Fibroblast of skin of scalp (primary cell): Measurements from ENCODE around the gene STOM.

Source experiments
- DNase-seq: peaks from one replicate; pipeline ENCODE4 v3.0.0-alpha.2; 2013

The STOM gene

DNA sequence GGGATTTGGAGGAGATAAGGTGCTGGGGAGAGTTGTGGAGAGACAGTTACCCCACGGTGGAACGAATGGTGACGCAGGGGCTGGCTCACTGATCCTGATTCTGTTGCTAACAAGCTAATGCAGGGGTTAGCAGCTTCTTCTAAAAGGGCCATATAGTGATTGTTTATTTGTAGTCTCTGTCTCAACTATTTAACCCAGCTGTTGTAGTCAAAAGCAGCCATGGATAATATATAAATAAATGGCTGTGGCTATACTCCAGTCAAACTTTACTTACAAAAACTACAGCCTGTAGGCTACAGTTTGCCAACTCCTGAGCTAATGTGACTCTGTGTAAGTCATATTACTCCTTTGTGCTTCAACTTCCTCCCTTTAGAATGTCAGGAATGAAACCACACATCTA, 21.8 kb downstream of the STOM start:
- no peak for DNase-seq

DNA sequence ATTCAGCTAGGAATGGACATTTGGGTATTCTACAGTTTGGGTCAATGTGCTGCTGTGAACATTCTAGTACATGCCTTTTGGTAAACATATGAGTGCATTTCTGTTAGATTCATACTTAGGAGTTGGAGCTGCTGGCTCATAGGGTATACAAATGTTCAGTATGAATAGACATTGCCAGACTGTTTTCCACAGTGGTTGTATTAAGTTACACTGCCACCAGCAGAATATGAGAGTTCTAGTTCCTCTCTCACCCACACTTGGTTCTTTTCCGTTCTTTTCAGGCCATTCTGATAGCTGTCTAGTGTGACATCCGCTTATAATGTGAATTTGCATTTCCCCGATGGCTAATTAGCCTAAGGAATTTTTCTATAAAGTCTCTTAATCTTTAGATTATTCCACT, 25.0 kb downstream of the STOM start:
- no peak for DNase-seq

DNA sequence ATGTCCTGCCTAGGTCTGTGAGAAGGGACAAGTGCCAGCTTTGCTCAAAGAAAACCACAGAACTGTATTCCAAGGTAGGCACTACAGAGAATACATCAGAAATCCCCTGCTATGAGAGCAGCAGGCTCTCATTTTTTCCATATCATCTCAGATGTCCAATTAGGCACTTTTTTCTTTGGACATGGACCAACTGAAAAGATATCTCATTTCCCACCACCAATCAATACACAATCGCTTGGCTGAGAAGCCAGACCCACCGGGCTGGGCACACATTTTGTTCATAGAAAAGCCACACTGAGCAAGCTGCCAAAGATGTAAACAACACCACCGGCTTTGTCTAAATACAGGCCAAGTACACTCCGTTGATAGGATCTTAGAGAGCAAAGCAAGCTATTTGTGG, 25.9 kb downstream of the STOM start:
- no peak for DNase-seq

DNA sequence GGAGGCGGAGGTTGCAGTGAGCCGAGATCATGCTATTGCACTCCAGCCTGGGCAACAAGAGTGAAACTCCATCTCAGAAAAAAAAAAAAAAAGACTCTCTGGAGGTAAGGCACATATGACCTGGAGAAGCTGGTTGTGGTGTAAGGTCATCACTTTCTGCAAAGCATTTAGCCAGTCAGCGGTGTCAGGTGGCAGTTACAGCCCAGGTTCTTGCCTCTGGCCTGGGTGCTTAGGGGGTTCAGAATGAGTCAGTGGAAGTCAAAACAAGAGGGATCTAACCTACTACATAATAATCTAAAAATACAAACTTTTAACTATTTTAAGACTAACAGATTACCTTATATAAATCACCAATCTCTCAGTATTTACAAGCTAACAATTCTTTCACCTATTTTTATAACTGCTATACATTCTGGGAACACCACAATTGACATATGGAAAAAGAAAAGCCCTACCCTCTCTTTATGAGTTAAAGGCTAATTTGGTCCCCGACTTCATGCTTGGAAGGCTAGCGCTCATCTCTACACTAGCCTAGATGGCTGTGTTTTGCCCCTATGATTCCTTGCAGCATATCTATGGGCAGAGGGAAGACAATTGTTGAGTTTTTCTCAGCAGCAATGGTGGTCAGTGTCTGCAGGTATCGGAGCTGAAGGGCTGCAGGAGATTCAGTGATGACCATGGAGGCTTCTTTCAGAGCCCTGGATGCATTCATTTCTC, 29.2 kb downstream of the STOM start:
- no peak for DNase-seq

DNA sequence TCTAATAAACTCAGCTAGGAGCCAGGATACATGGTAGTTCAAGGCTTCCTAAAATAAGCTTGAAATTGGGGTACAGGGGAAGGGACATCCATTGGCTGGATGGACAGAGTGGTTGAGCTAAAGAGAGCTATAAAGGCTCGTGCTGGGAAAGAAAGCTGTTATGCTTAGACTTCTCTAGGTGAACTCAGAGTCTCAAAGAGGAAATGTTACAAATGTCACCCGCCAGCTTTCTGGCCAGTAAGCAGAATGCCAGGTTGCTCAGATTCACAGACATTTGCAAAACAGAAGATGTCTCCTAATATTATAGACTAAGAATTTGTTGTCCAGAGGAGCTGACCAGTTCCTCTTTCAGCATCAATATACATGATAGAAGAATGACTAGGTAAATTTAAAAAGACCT, 30.6 kb downstream of the STOM start:
- no peak for DNase-seq

DNA sequence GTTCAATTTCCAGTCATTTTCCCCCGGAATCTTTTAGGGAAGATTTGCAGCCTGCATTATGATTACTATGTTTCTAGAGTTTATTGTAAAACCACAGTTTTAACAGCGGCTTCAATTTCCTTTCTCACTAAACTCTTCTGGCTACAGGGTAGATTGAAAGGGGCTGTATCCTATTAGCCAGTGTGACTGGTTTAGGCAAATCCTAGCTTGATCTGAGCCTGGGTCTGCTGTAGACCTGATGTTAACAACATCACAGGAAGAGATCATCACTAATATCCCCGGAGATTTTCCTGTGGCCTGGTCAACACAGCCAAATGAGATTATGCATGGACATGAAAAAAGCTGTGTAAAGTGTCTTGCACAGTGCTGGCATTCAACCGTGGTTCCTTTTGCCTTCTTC, 33.4 kb downstream of the STOM start:
- DNase-seq, result no peak

DNA sequence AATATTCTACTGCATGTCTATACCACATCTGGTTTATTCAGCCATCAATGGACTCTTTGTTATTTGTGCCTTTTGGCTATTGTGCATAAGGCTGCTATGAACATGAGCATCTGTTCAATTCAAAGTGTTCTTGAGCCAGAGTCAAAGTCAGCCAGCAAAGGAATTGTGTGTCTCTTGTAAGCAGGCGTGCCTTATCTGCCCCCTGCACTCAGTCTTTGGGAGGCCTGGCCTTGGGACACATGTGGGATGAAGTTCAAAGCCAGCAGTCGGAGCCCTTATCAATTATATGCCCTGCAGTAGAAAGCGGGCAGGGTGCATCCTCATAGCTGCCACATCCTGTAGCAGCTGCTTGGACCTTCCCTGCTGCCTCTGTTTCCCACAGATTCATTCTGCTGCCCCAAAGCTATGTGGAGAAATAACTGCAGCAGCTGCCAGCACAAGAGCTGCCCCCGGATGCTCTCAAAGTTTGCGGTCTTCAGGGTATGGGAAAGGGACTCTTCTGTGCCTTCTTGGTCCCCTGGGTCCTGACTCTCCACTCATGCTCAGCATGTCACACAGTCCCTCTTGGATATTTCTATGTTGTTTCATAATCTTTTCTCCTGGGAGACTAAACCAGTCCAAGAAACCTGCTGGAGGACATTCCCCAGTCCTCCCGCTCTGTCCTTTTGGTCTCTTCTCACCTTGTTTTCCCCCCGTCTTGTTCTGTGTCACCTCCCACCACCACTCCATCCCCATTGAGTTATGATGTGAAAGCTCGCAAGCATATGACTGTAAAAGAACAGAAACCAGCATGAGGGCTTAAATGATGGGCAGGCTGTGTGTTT, 35.9 kb downstream of the STOM start:
- DNase-seq, result no peak

DNA sequence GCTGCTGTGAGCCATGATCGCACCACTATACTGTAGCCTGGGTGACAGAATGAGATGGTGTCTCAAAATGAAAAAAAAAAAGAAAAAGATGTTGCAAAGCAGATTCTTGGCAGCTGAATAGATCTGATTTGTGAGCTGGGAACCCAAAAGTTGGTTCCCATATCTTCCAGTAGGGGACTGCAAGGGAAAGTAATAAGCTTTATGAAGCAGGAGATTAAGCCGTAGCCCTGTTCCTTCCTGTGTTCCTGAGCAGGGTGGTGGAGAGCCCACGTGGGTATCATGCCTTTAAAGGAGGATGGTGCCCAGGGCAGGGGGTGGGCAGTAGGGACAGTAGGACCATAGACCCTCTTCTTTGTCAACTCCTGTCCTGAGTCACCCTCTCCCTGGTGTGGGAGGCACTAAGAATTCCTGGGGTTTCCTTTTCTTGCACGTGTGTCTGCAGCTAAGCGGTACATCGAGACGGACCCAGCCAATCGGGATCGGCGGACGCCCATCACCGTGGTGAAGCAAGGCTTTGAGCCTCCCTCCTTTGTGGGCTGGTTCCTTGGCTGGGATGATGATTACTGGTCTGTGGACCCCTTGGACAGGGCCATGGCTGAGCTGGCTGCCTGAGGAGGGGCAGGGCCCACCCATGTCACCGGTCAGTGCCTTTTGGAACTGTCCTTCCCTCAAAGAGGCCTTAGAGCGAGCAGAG, 37.9 kb downstream of the STOM start:
- peak; percentile 77 for DNase-seq

DNA sequence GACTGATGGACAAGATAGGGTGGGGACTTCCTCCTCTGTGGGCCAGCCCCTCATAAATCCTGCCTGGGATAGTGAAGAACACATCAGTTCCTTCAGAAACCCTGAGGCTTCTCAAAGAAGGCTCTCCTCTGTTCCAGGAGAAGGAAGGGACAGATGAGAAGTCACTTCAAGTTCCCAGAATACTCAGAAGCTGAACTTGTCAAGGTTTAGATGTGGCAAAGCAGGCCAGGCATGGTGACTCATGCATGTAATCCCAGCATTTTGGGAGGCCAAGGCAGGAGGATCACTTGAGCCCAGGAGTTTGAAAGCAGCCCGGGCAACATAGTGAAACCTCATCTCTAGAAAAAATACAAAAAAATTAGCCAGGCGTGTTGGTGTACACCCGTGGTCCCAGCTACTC, 38.5 kb downstream of the STOM start:
- DNase-seq, result no peak

DNA sequence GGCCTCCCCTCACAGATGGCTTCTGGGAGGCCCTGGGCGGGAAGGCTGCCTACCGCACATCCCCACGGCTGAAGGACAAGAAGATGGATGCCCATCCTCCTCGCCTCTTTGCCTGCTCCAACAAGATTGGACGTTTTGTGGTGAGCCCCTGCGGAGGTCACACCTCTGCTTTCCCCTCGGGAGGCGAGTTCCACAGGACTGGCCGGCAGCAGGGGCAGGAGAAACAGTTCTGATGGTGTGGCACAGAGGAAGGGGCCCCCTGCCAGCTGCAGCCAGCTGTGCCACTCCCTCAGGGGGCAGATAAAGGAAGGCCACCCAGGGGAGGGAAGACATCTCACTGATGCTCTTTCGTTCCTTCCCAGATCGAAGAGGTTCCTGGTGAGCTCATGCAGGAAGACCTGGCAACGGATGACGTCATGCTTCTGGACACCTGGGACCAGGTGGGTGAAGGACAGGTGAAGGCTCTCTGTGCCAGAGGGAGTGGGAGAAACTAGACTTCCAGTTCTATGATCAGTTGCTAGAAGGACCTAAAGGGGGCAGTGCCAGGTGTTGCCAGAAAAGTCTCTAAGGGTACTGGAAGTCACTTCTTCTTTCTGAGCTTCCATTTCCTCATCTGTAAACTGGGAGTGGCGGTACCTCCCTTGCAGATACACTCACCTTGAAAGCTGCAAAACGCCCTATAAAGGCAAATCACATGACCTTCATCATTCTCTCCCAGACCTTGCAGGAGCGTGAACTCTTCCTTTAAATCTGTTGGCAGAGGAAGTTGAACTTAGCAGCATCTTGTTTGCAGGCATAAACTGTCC, 41.0 kb downstream of the STOM start:
- no peak for DNase-seq

DNA sequence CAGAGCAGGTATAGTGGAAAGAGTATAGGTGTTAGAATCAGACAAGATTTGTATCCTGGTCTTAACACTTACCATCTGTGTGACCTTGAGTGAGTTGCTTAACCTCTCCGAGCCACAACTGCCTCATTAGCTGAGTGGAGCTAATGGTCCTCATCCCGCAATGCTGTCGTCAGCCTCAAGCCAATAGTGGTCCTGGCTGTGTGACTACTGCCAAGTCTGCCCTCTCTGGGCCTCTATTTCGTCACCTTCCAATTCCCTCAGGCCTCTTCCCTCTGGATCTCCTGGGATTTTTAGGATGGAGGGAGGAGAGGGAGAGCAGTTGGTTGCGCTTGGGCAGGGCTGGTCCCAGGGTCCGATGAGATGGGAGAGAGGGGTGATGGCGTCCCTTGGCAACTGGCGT, 41.6 kb downstream of the STOM start:
- DNase-seq, result no peak

DNA sequence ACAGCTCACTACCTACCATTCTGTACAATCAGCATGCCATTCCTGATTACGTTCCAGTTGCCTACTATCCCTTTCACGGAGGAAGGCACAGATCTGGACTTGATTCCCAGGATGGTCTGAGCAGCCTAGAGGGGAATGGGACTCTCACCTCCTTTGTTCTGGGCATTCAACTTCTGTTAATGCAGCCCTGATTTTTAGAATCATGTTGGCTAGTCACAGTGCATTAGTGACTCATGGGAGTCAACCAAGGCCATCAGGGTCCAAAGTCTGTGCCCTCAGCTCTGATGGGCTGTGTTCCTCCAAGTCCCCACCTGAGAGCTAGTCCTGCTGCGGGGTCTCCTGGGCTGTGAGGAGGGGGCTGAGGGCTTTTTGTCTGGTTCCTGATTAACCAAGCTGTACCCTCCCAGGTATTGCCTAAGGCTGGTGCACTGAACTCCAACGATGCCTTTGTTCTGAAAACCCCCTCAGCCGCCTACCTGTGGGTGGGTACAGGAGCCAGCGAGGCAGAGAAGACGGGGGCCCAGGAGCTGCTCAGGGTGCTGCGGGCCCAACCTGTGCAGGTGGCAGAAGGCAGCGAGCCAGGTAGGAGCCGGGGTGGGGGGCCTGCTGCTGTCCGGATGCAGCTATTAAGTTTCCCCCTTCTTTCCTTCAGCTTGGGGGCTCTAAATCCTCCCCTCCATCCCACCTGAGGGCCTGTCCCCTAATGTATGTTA, 43.0 kb downstream of the STOM start:
- DNase-seq, result no peak

DNA sequence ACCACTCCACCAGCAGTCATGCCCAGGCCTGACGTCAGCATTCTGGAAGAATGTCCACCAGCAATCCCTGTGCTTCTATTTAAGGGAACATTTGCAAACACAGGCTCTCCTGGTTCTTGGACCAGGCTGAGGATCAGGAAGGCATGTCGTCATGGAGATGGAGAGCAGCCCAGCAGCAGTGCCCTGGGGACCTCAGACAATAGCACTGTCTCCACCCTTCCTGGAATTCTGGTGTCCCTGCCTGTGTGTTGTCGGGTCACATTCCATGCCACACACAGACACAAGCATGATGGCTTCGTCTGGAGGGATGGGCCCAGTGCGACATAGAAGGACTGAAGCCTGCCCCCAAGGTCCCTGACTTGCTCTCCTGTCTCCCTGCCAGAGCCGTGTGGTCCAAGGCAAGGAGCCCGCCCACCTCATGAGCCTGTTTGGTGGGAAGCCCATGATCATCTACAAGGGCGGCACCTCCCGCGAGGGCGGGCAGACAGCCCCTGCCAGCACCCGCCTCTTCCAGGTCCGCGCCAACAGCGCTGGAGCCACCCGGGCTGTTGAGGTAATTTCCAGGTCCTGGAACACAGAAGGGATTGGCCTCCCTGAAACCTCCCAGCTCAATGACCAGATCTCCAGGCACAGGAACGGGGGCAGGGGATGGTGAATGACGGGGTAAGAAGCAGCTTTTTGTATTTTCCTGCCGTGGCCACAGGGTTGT, 43.8 kb downstream of the STOM start:
- DNase-seq, result peak; percentile 97

DNA sequence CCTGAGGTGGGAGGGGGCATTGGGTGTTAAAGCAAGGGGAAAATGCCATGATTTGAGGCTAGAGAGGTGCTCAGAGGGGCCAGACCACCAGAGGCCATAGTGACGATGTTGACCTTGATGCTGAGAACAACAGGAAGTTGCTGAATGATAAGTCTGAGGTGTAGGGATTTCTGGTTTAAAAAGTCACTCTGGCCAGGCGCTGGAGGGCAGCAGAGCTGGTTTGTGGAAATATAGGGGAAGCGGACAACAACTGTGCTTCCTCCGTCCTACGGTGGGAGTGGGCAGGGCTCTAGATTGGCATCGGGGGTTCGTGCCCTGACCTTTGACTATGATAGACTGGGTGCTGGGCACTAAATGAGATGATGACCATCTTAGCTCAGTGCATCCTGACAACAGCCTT, 44.7 kb downstream of the STOM start:
- DNase-seq, result no peak

DNA sequence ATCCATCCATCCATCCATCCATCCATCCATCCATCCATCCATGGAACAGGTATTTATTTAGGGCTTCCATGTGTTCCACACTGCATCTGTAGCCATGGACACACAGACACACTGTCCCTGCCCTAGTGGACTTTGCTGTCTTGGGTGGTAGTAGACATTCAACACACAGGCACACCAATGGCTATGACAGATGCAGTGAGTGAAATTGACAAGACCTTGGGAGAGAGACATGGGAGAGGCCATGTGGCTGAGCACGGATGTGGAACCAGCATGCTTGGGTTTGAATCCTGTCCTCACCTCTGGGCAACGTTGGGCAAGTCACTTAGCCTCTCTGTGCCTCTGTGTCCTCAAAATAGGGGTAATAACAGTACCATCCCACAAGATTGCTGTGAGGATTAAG, 45.3 kb downstream of the STOM start:
- DNase-seq, result no peak

DNA sequence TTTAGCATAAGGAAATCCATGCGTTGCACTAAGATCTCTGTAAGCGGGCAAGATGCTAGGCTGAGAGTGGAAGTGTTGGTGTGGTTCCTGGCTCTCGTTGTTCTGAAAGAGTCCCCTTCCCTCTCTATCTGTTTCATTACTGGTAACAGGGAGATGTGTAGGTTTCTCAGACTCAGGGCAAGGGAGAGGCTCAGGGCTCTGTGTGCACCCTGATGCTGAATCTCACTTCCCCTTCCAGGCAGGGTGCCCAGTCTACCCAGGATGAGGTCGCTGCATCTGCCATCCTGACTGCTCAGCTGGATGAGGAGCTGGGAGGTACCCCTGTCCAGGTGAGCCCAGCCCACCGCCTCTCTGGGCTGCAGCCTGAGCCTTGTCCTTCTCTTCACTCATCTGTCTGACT, 45.7 kb downstream of the STOM start:
- DNase-seq, result no peak

DNA sequence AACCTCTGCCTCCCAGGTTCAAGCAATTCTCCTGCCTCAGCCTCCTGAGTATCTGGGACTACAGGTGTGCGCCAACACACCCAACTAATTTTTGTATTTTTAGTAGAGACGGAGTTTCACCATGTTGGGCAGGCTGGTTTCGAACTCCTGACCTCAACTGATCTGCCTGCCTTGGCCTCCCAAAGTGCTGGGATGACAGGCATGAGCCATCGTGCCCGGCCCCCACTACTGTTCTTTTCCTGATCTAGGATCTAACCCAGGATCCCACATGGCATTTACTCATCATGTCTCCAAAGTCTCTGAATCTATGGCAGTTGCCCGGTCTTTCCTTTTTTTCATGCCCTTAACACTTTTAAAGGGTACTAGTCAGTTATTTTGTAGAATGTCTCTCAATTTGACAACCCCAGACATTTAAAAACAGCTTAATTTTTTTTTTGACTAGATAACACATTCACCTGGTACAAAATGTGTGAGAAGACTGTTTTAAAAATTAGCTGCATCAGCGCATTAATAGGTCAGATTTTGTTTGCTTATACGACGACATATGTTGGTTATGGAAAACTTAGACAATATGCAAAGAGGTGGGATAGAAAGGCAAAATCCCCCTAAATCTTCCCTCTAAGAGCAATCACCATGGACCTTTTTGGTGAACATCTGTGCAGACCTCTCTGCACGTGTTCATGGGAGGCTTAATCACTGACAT, 46.5 kb downstream of the STOM start:
- DNase-seq, result no peak

DNA sequence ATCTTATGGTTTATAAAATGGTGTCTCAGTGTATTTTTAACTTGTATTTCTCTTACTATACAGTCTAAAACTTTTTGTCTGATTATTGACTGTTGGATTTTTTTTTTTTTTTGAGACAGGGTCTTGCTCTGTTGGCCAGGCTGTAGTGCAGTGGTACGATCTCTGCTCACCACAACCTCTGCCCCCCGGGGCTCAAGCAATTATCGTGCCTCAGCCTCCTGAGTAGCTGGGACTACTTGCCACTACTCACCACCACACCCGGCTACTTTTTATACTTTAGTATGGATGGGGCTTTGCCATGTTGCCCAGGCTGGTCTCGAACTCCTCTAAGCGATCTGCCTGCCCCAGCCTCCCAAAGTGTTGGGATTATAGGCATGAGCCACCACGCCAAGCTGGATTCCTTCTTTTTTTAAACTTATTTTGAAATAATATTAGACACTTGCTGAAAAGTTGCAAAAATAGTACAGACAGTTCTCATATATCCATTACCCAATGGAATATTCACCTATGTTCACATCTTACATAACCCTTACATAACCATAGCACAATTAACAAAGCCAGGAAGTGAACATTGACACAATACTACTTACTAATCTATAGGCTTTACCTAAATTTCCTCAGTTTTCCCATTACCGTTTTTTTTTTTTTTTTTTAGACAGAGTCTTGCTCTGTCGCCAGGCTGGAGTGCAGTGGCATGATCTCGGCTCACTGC, 47.2 kb downstream of the STOM start:
- DNase-seq, result no peak

DNA sequence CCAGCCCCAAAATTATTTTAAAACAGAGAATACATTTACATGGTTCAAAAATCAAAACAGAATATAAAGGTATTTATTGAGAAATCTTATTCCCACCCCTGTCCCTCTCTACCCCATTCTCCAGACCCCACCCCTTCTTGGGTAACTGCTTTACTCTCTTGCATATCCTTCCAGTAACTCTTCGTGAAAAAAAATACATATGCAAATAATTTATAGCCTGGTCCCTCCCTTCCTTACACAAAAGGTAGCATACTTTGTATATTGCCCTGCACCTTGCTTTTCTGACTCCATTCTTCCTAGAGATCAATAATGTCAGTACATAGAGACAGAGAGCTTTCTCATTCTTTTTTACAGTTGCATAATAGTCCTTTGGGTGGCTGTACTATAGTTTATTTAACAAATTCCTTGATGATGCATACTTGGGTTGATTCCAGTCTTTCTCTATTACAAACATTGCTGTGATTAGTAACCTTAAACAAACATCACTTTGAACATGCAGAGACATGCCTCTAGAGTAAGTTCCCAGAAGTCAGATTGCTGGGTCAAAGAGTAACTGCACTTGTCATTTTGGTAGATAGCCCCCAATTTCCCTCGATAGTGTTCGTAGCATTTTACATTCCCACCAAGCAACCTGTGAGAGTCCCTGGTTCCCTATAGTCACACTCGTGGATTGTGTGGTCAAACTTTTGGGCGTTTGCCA, 47.9 kb downstream of the STOM start:
- peak; percentile 92 for DNase-seq
